Esophagus squamous epithelium (tissue), 5 donors: ENCODE data around the gene MYOZ2. TPM values are rescaled to one million over a fixed set of nuclear protein-coding genes. Genes with fewer than 3 reads are reported as not detected.

ENCODE experiments used
- DNase-seq: peaks from one replicate; lab custom pipeline; 2025; lab: John Stamatoyannopoulos, UW
- H3K27ac ChIP-seq, 4 donors: fragments of 200-600 bp; sonication (generic); one replicate each; pipeline ENCODE4 v1.5.1; 2016 to 2019; ENCODE audit warnings: mild to moderate bottlenecking in 1 of 4
- H3K27me3 ChIP-seq, 4 donors: fragments of 200-600 bp; sonication (generic); 1 replicate in 3 of 4; 2 replicates in 1 of 4; pipeline versions ENCODE4 v1.5.1 to v1.6.0; 2017 to 2021; ENCODE audit warnings: antibody characterized with exemption in 1 of 4
- H3K36me3 ChIP-seq, 3 donors: fragments of 200-600 bp; sonication (generic); one replicate each; pipeline ENCODE4 v1.5.1; 2016 to 2019
- H3K4me1 ChIP-seq, 3 donors: fragments of 200-600 bp; sonication (generic); one replicate each; pipeline ENCODE4 v1.5.1; 2017 to 2019
- H3K4me3 ChIP-seq, 4 donors: fragments of 200-600 bp; sonication (generic); 1 replicate in 3 of 4; 2 replicates in 1 of 4; pipeline ENCODE4 v1.5.1; 2016 to 2019; ENCODE audit warnings: mild to moderate bottlenecking in 2 of 4, moderate library complexity in 1 of 4
- H3K9me3 ChIP-seq, 3 donors: fragments of 200-600 bp; sonication (generic); one replicate each; pipeline ENCODE4 v1.5.1; 2016 to 2019
- CTCF ChIP-seq, 6 experiments: fragments of 450-650 bp in 4 of 6; fragments of 200-600 bp in 2 of 6; sonication (generic) in 2 of 6; IDR thresholded peaks; one replicate each; pipeline ENCODE4 v1.5.1; 2016 to 2019; ENCODE audit warnings: antibody characterized with exemption in 6 of 6, mild to moderate bottlenecking in 4 of 6, moderate library complexity in 4 of 6
- POLR2A ChIP-seq, 4 donors: fragments of 450-650 bp; IDR thresholded peaks; one replicate each; pipeline ENCODE4 v1.6.1; 2017; ENCODE audit warnings: antibody characterized with exemption in 4 of 4, mild to moderate bottlenecking in 4 of 4, moderate library complexity in 3 of 4
- WGBS, 2 donors: methylation state at CpG; one replicate each; pipeline ENCODE4 v1.1.5; 2018; 5-methylcytosine and 5-hydroxymethylcytosine counted together
- intact Hi-C: fragments of 100-400 bp; cut with DNase I; formaldehyde crosslinking; loops from one replicate; pipeline ENCODE4 v1.15.0; 2022
- total RNA-seq, 4 donors: library from RNA; depleted of rRNA; stranded (reverse); fragments of >200 nt; gene quantifications; one replicate each; pipeline ENCODE4 v1.1.0, GENCODE V29; 2016
- donor health status: DM: yes; HTN: yes; CAD: no.

MYOZ2 gene
- total RNA-seq, result not detected

GRCh38 chr4:119135721-119136121, at the start of gene MYOZ2:
MYOZ2 (plus strand) TSS chr4:119135832; CDS start chr4:119136526, 694 bp downstream.
- H3K9me3 ChIP-seq, result no peaks in the 10 kb centered on the region
- no peaks in the 10 kb centered on the region for H3K27me3 ChIP-seq
- DNase-seq, result no peak
- H3K4me3 ChIP-seq, result no peak within 1 kb of the TSS
- TF ChIP-seq CTCF (IDR thresholded peaks at IDR 0.05) (no peak), POLR2A (IDR thresholded peaks at IDR 0.05) (no peak)
- H3K4me1 ChIP-seq, result no peaks in the 10 kb centered on the region
- 73 to 88% methylated on average over 2 of the region's 2 CpGs for whole genome bisulfite sequencing, 2 donors
- intact Hi-C loops, result no loop called here
- no peaks in the 10 kb centered on the region for H3K36me3 ChIP-seq
- H3K27ac ChIP-seq, result no peak within 1 kb of the TSS

GRCh38 chr4:119087121-119087520, 48.5 kb upstream of the MYOZ2 start:
- no peak overlapping the region for H3K4me3 ChIP-seq
- TF ChIP-seq CTCF (IDR thresholded peaks at IDR 0.05) (peak in 4 of 6 experiments; percentile 17 to 61 (median 24)), POLR2A (IDR thresholded peaks at IDR 0.05) (no peak)
- H3K27me3 ChIP-seq, result no peaks in the 10 kb centered on the region
- intact Hi-C loops, result no loop called here
- H3K9me3 ChIP-seq, result no peaks in the 10 kb centered on the region
- no peak for DNase-seq
- H3K4me1 ChIP-seq, result peaks cover 0 to 2% (median 0%) of the 10 kb centered on the region in 3 donors
- WGBS, 2 donors, result 54 to 88% methylated on average over 3 of the region's 3 CpGs
- H3K36me3 ChIP-seq, result no peaks in the 10 kb centered on the region
- H3K27ac ChIP-seq, result no peak overlapping the region

GRCh38 chr4:119087656-119088055, 48.0 kb upstream of the MYOZ2 start:
- no peaks in the 10 kb centered on the region for H3K36me3 ChIP-seq
- H3K4me3 ChIP-seq, result no peak overlapping the region
- H3K4me1 ChIP-seq, result no peaks in the 10 kb centered on the region
- DNase-seq, result no peak
- H3K9me3 ChIP-seq, result no peaks in the 10 kb centered on the region
- no peak for TF ChIP-seq CTCF (IDR thresholded peaks at IDR 0.05)
- intact Hi-C loops, result no loop called here
- H3K27me3 ChIP-seq, result no peaks in the 10 kb centered on the region
- 37 to 51% methylated on average over 5 of the region's 5 CpGs for WGBS, 2 donors
- no peak overlapping the region for H3K27ac ChIP-seq

- no peaks in the 10 kb centered on the region for H3K9me3 ChIP-seq
- intact Hi-C loops, result no loop called here
- DNase-seq, result no peak
Observed at GRCh38 chr4:119093042-119093827, 42.4 kb upstream of the MYOZ2 start.

More at GRCh38 chr4:119093042-119093827, 42.4 kb upstream of the MYOZ2 start:
- TF ChIP-seq CTCF (IDR thresholded peaks at IDR 0.05) (no peak), POLR2A (IDR thresholded peaks at IDR 0.05) (no peak)
- H3K27ac ChIP-seq, result no peak overlapping the region
- H3K4me3 ChIP-seq, result no peak overlapping the region
- WGBS, 2 donors, result 54 to 62% methylated on average over 5 of the region's 5 CpGs
- peaks cover 0 to 5% (median 0%) of the 10 kb centered on the region in 3 donors for H3K4me1 ChIP-seq
- no peaks in the 10 kb centered on the region for H3K27me3 ChIP-seq
- H3K36me3 ChIP-seq, result no peaks in the 10 kb centered on the region
